Brain microvascular endothelial cell (primary cell): ENCODE data around the gene FZD10.

Source experiments
- DNase-seq: peaks from one replicate; pipeline ENCODE4 v3.0.0-alpha.2; 2020
- H3K27ac ChIP-seq: fragments of 250-450 bp; sonication (Bioruptor Pico); 2 replicates; pipeline ENCODE4 v1.5.1; 2020; ENCODE audit warnings: mild to moderate bottlenecking, moderate library complexity
- H3K27me3 ChIP-seq: fragments of 250-450 bp; sonication (Bioruptor Pico); replicated peaks from 2 replicates; pipeline ENCODE4 v1.5.1; 2020; ENCODE audit warnings: mild to moderate bottlenecking
- H3K36me3 ChIP-seq: fragments of 250-450 bp; sonication (Bioruptor Pico); replicated peaks from 2 replicates; pipeline ENCODE4 v1.5.1; 2020; ENCODE audit warnings: mild to moderate bottlenecking
- H3K4me3 ChIP-seq: 2 replicates; pipeline ENCODE4 v1.5.1; 2011; ENCODE audit warnings: low read depth, mild to moderate bottlenecking, control low read depth, low read length, moderate library complexity
- in situ Hi-C: cut with HindIII; loops from 2 replicates; pipeline ENCODE4 v1.10.0; 2017; ENCODE audit warnings: low sequenced_read_pairs, low pct_ligation_motif_present
- TF ChIP-seq, protein P1 (sequence below): IDR thresholded peaks from 2 replicates; pipeline ENCODE4 v1.5.1; 2011; ENCODE audit warnings: low read depth, mild to moderate bottlenecking, moderate library complexity, low read length, control low read depth, inconsistent platforms; ENCODE audit errors: missing control alignments

Gene FZD10

DNA sequence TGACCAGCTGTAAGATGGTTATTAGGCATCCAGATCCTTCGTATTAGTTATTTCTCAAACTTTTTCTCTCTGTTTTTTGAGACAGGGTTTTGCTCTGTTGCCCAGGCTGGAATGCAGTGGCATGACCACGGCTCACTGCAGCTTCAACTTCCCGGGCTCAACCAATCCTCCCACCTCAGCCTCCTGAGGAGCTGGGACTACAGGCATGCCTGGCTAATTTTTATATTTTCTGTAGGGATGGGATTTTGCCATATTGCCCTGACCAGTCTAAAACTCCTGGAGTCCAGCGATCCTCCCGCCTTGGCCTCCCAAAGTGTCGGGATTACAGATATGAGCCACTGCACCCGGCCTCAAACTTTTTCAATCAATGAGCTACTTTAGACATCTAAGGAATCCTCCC is 33.1 kb downstream of the FZD10 start:
- no peak overlapping the region for H3K4me3 ChIP-seq
- in situ Hi-C loops = no loop called here

DNA sequence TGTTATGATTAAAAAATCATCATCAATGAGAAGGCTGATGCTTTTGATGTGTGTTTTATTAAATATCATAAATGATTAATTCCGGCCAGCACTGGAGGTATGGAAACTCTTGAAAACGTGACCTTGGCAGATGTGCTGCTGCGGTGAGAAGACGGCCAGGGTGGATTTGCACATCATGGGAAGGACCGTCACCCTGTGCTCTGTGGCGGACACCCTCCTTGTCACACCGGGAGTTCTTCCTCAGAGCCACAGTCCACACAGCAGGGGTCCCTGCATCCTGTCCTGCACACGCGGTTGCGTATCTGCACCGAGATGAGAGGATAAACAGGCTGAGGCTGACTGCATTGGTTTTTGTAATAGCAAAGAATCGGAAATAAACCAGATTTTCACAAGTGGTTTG is 33.5 kb downstream of the FZD10 start:
- in situ Hi-C loops = no loop called here
- no peaks in the 10 kb centered on the region for H3K27me3 ChIP-seq
- no peaks in the 10 kb centered on the region for H3K36me3 ChIP-seq
- no peak overlapping the region for H3K27ac ChIP-seq
- no peak for DNase-seq
- TF ChIP-seq, protein P1, sequence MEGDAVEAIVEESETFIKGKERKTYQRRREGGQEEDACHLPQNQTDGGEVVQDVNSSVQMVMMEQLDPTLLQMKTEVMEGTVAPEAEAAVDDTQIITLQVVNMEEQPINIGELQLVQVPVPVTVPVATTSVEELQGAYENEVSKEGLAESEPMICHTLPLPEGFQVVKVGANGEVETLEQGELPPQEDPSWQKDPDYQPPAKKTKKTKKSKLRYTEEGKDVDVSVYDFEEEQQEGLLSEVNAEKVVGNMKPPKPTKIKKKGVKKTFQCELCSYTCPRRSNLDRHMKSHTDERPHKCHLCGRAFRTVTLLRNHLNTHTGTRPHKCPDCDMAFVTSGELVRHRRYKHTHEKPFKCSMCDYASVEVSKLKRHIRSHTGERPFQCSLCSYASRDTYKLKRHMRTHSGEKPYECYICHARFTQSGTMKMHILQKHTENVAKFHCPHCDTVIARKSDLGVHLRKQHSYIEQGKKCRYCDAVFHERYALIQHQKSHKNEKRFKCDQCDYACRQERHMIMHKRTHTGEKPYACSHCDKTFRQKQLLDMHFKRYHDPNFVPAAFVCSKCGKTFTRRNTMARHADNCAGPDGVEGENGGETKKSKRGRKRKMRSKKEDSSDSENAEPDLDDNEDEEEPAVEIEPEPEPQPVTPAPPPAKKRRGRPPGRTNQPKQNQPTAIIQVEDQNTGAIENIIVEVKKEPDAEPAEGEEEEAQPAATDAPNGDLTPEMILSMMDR = no peak
- H3K4me3 ChIP-seq = no peak overlapping the region

More for the DNA sequence above, 33.1 kb downstream of the FZD10 start:
- TF ChIP-seq, protein P1 = no peak
- Histone ChIP-seq H3K27ac (no peak overlapping the region), H3K36me3 (no peaks in the 10 kb centered on the region), H3K27me3 (no peaks in the 10 kb centered on the region)
- DNase-seq = no peak

DNA sequence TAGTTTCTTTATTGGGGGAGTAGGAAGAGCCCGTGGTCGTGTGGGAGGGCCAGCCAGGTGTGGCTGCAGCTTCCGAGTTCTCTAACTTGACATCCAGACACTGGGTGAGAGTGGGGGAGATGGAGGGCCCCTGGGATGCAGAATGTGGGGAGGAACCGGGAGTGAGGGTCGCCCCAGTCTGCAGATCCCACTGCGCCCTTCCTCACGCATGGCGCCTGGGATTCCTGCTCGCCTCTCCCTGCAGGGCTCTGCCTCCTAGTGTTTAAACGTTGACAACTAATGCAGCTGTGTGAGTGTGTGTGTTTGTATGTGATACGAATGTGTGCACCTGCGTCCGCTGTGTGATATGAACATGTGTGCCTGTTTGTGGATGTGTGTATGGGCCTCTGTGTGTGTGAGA is 34.6 kb downstream of the FZD10 start:
- no peak for DNase-seq
- in situ Hi-C loops = no loop called here
- Histone ChIP-seq H3K27ac (no peak overlapping the region), H3K36me3 (no peaks in the 10 kb centered on the region), H3K4me3 (no peak overlapping the region), H3K27me3 (no peaks in the 10 kb centered on the region)
- TF ChIP-seq, protein P1 = no peak

DNA sequence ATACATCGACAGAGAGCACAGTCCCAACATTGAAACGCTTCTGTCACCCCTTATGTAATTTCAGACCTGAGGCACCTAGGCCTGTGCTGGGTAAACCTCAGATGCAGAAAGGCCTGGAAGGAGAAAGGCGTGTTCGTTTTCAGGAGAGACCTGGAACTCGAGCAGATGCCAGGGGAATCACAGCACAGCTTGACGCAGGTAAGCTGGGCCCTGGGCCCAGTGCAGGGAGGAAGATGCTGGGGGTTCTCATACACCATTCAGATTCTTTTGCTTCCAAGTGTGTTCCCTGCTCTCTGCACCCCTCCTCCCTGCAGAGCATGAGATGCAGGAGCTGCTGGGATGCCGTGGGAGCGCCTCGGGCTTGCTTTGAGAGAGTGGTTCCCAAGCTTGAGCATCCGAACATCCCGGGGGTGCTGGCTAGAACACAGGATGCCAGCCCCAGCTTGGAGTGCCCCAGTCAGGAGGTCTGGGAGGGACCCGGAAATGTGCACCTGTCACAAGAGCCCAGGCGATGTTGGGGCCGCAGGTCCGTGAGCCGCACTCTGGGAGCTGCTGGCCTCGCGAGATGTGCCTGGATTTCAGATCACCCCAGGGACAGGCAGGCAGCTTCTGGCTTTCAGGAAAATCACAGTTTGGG is 35.9 kb downstream of the FZD10 start:
- H3K27ac ChIP-seq = no peak overlapping the region
- no peak for DNase-seq
- TF ChIP-seq, protein P1 = no peak
- no peaks in the 10 kb centered on the region for H3K36me3 ChIP-seq
- in situ Hi-C loops = no loop called here
- no peak overlapping the region for H3K4me3 ChIP-seq
- H3K27me3 ChIP-seq = no peaks in the 10 kb centered on the region

DNA sequence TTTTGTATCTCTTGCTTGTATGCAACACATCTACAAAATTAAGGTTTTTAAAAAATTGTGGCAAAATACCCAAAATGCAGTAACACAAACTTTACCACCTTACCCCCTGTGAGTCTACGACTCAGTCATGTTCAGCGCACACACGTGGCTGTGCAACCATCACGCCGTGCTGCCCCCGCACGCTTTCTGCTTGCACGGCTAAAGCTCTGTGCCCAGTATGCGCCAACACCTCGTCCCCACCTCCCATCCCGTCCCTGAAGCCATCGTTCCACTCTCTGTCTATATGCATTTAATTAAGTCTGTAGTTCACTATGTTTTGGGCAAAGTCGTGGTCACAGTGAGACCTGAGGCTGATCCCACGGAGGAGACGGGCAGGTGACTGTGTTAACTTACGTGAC is 36.4 kb downstream of the FZD10 start:
- in situ Hi-C loops = no loop called here
- TF ChIP-seq, protein P1 = no peak

More for the DNA sequence above, 36.4 kb downstream of the FZD10 start:
- no peak overlapping the region for H3K27ac ChIP-seq
- no peaks in the 10 kb centered on the region for H3K36me3 ChIP-seq
- H3K27me3 ChIP-seq = no peaks in the 10 kb centered on the region
- H3K4me3 ChIP-seq = no peak overlapping the region
- no peak for DNase-seq
